MCF 10A (cell line): Measurements from ENCODE around the gene APOB. TPM values are rescaled to one million over a fixed set of nuclear protein-coding genes. Genes with fewer than 3 reads are reported as not detected.
A peak's percentile ranks its signal among the peaks of the same experiment; 100 is the strongest.

Experiments used
- BruUV-seq: library from RNA; stranded (reverse); fragments of 400-500 nt; replicated peaks from 2 replicates; lab custom pipeline; 2021; lab: Mats Ljungman, UMichigan
- CTCF ChIA-PET: fragments of 300-600 bp; sonication (Branson Sonifier 250); formaldehyde crosslinking; extraction: SDS; loops from one replicate; lab custom pipeline; 2021; ENCODE audit warnings: antibody characterized with exemption, inconsistent platforms; lab: Yijun Ruan, JAX
- POLR2A ChIA-PET: fragments of 300-600, 350-650 bp; sonication (Branson Sonifier 250); formaldehyde crosslinking; extraction: SDS; loops from one replicate; lab custom pipeline; 2020; ENCODE audit warnings: antibody characterized with exemption, inconsistent platforms; lab: Yijun Ruan, JAX
- DNase-seq: peaks from one replicate; pipeline ENCODE4 v3.0.0-alpha.2; 2018; ENCODE audit not compliant: unreplicated experiment
- H3K27ac Mint-ChIP-seq: one replicate; pipeline ENCODE4 v1.8.0; 2022; ENCODE audit warnings: mild to moderate bottlenecking, low read depth, mixed read lengths; ENCODE audit not compliant: unreplicated experiment
- H3K27me3 Mint-ChIP-seq: one replicate; pipeline ENCODE4 v1.8.0; 2022; ENCODE audit warnings: mixed read lengths; ENCODE audit not compliant: insufficient read depth, unreplicated experiment
- H3K36me3 Mint-ChIP-seq: one replicate; pipeline ENCODE4 v1.8.0; 2022; ENCODE audit warnings: mild to moderate bottlenecking, moderate library complexity, mixed read lengths; ENCODE audit not compliant: insufficient read depth, unreplicated experiment
- H3K4me1 Mint-ChIP-seq: one replicate; pipeline ENCODE4 v1.8.0; 2022; ENCODE audit warnings: mixed read lengths; ENCODE audit not compliant: insufficient read depth, unreplicated experiment
- H3K4me3 Mint-ChIP-seq: one replicate; pipeline ENCODE4 v1.8.0; 2022; ENCODE audit warnings: mild to moderate bottlenecking, moderate library complexity, mixed read lengths; ENCODE audit not compliant: unreplicated experiment
- H3K9me3 Mint-ChIP-seq: one replicate; pipeline ENCODE4 v1.8.0; 2022; ENCODE audit warnings: mixed read lengths; ENCODE audit not compliant: unreplicated experiment
- CTCF ChIP-seq: fragments of 200-600 bp; IDR thresholded peaks from one replicate; pipeline ENCODE4 v1.8.0; 2022; ENCODE audit warnings: antibody characterized with exemption, mild to moderate bottlenecking; ENCODE audit not compliant: unreplicated experiment
- intact Hi-C: fragments of 100-400 bp; cut with micrococcal nuclease; formaldehyde crosslinking; loops from 2 replicates; pipeline ENCODE4 v1.14.1; 2022
- total RNA-seq: library from RNA; stranded (reverse); gene quantifications from 2 replicates; pipeline ENCODE4 v1.2.3, GENCODE V29; 2022

The APOB gene
- total RNA-seq, 1 experiment from 2014 or later: not detected

- TF ChIP-seq CTCF: no peak
- intact Hi-C loops: no loop called here
- no peaks in the 10 kb centered on the region for H3K4me1 Mint-ChIP-seq
- peak; percentile 33 for DNase-seq
- no peak overlapping the region for H3K27ac Mint-ChIP-seq
- POLR2A ChIA-PET: interaction anchor here (0.7 kb wide), 1 partner anchor 9 kb away, joined by 3 read pairs; no protein-coding TSS in a partner anchor
- no peaks in the 10 kb centered on the region for H3K27me3 Mint-ChIP-seq
- H3K9me3 Mint-ChIP-seq: no peaks in the 10 kb centered on the region
- no peaks in the 10 kb centered on the region for H3K36me3 Mint-ChIP-seq
- CTCF ChIA-PET: interaction anchor here (1.2 kb wide), 1 partner anchor 331 kb away, joined by 3 read pairs; no protein-coding TSS in a partner anchor
- no TSS peak for BruUV-seq
- no peak overlapping the region for H3K4me3 Mint-ChIP-seq
Observed at GRCh38 chr2:20992201-20992711, 51.6 kb downstream of the APOB start.

GRCh38 chr2:20990442-20991430 is 53.1 kb downstream of the APOB start:
- no peaks in the 10 kb centered on the region for H3K27me3 Mint-ChIP-seq
- H3K4me3 Mint-ChIP-seq: no peak overlapping the region
- H3K36me3 Mint-ChIP-seq: no peaks in the 10 kb centered on the region
- H3K9me3 Mint-ChIP-seq: no peaks in the 10 kb centered on the region
- intact Hi-C loops: no loop called here
- POLR2A ChIA-PET: no interaction called here
- H3K4me1 Mint-ChIP-seq: no peaks in the 10 kb centered on the region
- CTCF ChIA-PET: interaction anchor here (0.8 to 0.9 kb wide), 2 partner anchors 27 to 208 kb away, joined by 3 read pairs; no protein-coding TSS in a partner anchor
- H3K27ac Mint-ChIP-seq: no peak overlapping the region
- no peak for DNase-seq
- TF ChIP-seq CTCF: no peak
- no TSS peak for BruUV-seq

- Mint-ChIP-seq H3K4me1 (no peaks in the 10 kb centered on the region), H3K27ac (no peak overlapping the region), H3K36me3 (no peaks in the 10 kb centered on the region), H3K4me3 (no peak overlapping the region), H3K27me3 (no peaks in the 10 kb centered on the region), H3K9me3 (no peaks in the 10 kb centered on the region)
- POLR2A ChIA-PET: no interaction called here
- TF ChIP-seq CTCF: no peak
- intact Hi-C loops: no loop called here
- no peak for DNase-seq
- CTCF ChIA-PET: interaction anchor here (0.8 to 1.7 kb wide), 3 partner anchors 26 to 208 kb away, joined by 3 to 6 read pairs (median 4); no protein-coding TSS in a partner anchor
- no TSS peak for BruUV-seq
Observed at GRCh38 chr2:20989404-20989803, 54.5 kb downstream of the APOB start.

- intact Hi-C loops: no loop called here
- ChIA-PET POLR2A (no interaction called here), CTCF (interaction anchor here (0.6 to 1.7 kb wide), 3 partner anchors 25 to 208 kb away, joined by 4 to 6 read pairs (median 4); no protein-coding TSS in a partner anchor)
- Mint-ChIP-seq H3K27ac (no peak overlapping the region), H3K27me3 (no peaks in the 10 kb centered on the region), H3K9me3 (no peaks in the 10 kb centered on the region), H3K36me3 (no peaks in the 10 kb centered on the region), H3K4me3 (no peak overlapping the region), H3K4me1 (no peaks in the 10 kb centered on the region)
- BruUV-seq: no TSS peak
- no peak for TF ChIP-seq CTCF
- DNase-seq: no peak
Observed at GRCh38 chr2:20988905-20989304, 55.0 kb downstream of the APOB start.
